GM12873 (cell line): ENCODE data around the gene GJC2.
A peak's percentile ranks its signal among the peaks of the same experiment; 100 is the strongest.

Source experiments
- TF ChIP-seq, protein P1 (sequence below): IDR thresholded peaks from 2 replicates; pipeline ENCODE4 v1.5.1; 2012; ENCODE audit warnings: low read depth, mild to moderate bottlenecking, moderate library complexity, low read length, control low read depth; ENCODE audit not compliant: insufficient read depth; ENCODE audit errors: missing control alignments

The GJC2 gene

DNA sequence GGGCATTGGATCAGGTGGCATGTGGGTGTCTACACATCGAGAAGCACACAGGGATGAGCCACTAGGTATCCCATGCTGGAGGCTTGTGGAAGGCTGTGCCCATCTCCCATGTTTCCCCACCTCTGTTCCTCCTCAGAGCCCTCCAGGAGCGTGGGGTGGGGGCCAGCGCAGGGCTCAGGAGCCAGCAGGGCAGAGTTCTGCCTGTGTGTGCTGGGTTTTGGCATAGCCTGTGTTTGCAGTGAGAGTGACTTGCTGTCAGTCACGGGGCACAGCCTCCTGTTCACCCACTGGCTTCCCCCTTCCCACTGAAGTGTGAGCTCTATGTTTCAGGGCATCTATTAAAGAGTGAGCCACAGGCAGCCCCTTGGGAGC is 26.3 kb downstream of the GJC2 start:
- TF ChIP-seq, protein P1, sequence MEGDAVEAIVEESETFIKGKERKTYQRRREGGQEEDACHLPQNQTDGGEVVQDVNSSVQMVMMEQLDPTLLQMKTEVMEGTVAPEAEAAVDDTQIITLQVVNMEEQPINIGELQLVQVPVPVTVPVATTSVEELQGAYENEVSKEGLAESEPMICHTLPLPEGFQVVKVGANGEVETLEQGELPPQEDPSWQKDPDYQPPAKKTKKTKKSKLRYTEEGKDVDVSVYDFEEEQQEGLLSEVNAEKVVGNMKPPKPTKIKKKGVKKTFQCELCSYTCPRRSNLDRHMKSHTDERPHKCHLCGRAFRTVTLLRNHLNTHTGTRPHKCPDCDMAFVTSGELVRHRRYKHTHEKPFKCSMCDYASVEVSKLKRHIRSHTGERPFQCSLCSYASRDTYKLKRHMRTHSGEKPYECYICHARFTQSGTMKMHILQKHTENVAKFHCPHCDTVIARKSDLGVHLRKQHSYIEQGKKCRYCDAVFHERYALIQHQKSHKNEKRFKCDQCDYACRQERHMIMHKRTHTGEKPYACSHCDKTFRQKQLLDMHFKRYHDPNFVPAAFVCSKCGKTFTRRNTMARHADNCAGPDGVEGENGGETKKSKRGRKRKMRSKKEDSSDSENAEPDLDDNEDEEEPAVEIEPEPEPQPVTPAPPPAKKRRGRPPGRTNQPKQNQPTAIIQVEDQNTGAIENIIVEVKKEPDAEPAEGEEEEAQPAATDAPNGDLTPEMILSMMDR = no peak

DNA sequence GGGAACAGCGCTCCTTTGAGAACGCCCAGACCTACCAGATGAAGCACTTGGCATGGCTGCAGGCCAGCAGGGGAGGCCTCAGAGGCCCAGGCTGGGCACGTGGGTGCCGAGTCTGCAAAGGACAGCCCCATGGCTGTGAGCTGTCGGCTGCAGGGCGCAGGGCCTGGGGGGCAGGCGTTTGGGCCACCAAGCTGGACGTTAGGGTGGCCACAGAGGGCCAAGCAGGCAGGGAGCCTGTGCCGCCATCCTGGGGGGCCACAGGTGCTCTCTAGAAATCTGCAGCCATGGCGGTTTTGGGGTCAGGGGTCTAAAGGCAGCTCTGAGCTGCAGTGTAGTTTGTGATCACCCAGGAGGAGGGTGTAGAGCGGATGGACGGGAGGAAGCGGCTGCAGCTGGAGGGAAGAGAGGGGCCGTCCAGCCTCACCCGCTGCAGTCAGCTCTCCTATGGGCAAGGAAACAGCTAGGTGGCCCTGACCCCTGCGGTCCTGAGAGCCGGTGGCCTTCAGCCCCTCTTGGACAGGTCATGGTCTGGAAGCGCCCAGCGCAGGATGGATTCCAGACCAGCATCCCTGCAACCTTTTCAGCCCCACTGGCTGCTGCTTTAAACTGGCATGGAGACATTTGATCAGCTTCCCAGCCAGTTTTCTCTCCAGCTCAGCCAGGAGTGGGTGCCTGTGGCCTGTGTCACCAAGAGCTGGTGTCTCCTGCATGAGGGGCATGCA is 26.9 kb downstream of the GJC2 start:
- TF ChIP-seq, protein P1 = no peak

DNA sequence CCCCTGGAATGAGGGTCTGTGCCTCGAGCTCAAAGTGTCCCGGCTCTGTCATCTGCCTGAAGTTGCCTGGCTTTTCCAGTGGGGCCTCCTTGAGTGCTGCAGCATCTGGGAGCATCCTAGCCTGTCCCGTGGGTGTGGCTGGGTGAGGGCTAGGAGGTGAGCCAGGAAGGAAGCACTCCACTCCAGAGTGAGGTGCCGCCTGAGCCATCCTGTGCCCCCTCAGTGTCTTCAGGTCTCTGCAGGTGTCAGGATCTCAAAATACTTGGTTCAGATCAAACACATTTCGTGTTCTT is 27.4 kb downstream of the GJC2 start:
- TF ChIP-seq, protein P1 = no peak

DNA sequence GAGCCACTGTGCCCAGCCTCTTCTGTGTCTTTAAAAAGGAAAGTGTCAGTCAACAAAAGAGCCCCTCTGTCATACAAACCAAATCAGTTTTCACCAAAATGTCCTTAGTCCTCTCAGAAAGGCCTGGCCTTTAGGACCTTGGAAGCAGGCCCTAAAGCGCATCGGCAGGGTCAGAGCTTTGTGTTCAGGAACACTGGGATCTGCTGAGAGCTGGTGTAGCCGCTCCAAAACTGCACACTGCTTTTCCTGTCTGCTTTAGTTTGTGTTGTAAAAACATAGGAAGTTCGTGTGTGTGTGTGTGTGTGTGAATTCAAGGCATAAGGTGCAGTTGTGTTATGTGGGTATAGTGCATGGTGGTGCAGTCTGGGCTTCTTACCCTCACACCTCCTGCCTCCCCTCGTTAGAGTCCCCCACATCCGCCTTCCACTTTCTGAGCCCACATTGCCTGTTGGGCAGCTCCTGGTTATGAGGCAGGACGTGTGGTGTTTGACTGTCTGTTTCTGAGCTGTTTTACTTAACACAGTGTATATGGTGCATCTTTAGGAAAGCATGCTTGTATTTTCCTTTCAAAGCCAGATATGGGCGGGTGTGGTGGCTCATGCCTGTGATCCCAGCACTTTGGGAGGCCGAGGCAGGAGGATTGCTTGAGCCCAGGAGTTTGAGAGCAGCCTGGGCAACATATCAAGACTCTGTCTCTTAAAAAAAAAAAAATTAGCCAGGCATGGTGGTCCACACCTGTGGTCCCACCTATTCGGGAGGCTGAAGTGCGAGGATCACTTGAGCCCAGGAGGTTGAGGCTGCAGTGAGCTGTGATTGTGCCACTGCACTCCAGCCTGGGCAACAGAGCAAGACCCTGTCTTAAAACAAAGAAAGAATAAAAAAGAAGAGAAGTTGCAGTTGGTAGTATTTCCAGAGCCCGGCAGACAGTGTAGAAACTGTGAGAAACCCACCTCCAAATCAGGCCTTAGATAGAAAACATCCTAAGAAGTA is 28.3 kb downstream of the GJC2 start:
- TF ChIP-seq, protein P1 = no peak

DNA sequence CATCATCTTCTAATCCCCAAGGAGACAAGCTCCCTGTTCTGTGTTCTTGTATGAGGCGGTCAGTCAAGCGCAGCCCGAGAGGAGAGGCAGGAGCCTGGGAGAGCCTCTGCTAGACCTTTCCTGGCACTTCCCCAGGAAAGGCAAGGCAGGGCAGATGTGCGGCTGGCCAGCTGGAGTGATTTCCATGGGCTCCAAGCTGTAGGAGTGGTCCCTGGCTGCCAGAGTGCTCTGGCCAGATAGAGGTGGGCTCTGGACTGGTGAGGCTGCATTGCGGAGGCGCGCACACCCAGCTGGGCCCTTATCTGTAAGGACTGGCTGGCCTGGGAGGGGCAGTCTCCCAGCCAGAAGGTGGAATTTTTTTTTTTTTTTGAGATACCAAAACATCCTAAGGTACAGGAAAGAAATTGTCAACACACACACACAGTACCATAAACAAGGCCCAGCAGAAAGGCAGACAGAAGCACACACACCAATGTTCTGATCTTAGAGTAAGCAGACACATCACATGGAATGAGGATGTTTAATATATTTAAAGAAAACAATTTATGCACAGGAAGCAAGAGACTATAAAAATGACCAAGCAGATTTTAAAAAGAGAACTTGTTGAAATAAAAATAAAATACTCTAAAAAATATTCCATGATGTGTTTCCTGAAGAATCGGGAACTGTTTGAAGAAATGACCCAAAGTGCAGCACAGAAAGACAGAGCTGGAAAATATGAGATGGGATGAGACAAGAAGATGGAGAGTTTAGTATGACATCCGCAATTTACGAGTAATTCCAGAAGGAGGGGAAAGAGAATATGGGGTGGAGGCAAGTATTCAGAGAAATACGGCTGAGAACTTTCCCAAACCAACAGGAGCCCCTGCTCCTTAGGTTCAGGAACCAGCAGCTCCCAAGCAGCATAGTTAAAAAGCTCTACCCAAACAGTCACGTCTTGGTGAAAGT is 29.3 kb downstream of the GJC2 start:
- TF ChIP-seq, protein P1 = no peak

DNA sequence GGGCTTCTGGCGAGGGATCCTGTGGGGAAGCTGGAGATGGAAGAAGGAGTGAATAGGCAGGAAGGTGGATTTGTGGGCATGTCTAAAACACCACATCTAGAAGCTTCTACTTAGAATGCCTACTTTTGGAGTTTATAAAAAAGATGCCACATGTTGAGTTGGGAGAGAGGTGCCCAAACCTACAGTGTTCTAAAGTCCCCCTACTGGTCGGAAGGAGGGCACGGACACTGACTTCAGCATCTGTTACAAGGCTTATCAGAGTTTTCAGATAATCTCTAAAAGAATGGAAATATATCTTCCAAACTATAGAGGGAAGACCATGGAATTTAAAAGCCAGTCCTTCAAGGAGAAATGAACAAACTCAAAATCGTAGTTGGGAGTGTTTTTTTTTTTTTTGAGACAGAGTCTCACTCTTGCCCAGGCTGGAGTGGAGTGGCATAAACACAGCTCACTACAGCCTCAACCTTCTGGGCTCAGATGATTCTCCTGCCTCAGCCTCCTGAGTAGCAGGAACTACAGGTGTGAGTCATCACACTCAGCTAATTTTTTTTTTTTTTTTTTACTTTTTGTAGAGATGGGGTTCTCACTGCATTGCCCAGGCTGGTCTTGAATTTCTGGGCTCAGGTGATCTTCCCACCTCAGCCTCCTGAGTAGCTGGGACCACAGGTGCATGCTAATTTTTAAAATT is 30.7 kb downstream of the GJC2 start:
- TF ChIP-seq, protein P1 = peak; percentile 45
